HEK293 (cell line): Measurements from ENCODE around the gene NNAT.
A peak's percentile ranks its signal among the peaks of the same experiment; 100 is the strongest.

Source experiments
- CTCF ChIA-PET: fragments of 350-600 bp; formaldehyde crosslinking; extraction: SDS; loops from one replicate; lab custom pipeline; 2021; ENCODE audit warnings: antibody characterized with exemption; lab: Yijun Ruan, JAX
- POLR2A ChIA-PET: fragments of 300-600 bp; formaldehyde crosslinking; extraction: SDS; loops from one replicate; lab custom pipeline; 2020; ENCODE audit warnings: antibody characterized with exemption, inconsistent platforms; lab: Yijun Ruan, JAX
- H3K27ac ChIP-seq: fragments of 200-500 bp; sonication (Bioruptor generic); 2 replicates; pipeline ENCODE4 v1.5.1; 2014; ENCODE audit warnings: low read depth, low read length, control low read depth, inconsistent platforms; ENCODE audit errors: extremely low read depth
- H3K36me3 ChIP-seq, 2 experiments: fragments of 200-500 bp in 1 of 2; sonication (Bioruptor generic) in 1 of 2; 1 replicate in 1 of 2; 2 replicates in 1 of 2; pipeline ENCODE4 v1.5.1; 2014 to 2017; ENCODE audit warnings: inconsistent platforms in 2 of 2, low read length in 2 of 2; ENCODE audit not compliant: control insufficient read depth in 2 of 2, insufficient read depth in 1 of 2
- H3K4me1 ChIP-seq: fragments of 200-500 bp; sonication (Bioruptor generic); 2 replicates; pipeline ENCODE4 v1.5.1; 2014; ENCODE audit warnings: mild to moderate bottlenecking, low read length, inconsistent platforms; ENCODE audit not compliant: control insufficient read depth, insufficient read depth
- H3K4me3 ChIP-seq: 2 replicates; pipeline ENCODE4 v1.5.1; 2011; ENCODE audit warnings: low read depth, mild to moderate bottlenecking, control low read depth, low read length, moderate library complexity
- H3K9me3 ChIP-seq: fragments of 200-500 bp; sonication (Bioruptor generic); 2 replicates; pipeline ENCODE4 v1.5.1; 2014; ENCODE audit warnings: low read depth, low read length, inconsistent platforms; ENCODE audit not compliant: control insufficient read depth, insufficient read depth
- CTCF ChIP-seq: fragments of 450-650 bp; formaldehyde crosslinking; IDR thresholded peaks from 2 replicates; pipeline ENCODE4 v1.5.1; 2016; ENCODE audit warnings: missing biosample characterization, missing genetic modification characterization
- EGR2 ChIP-seq: fragments of 450-650 bp; formaldehyde crosslinking; IDR thresholded peaks from 2 replicates; pipeline ENCODE4 v1.5.1; 2016; ENCODE audit warnings: low read depth, missing biosample characterization, missing genetic modification characterization
- HOXA7 ChIP-seq: sonication (generic); formaldehyde crosslinking; IDR thresholded peaks from 2 replicates; pipeline ENCODE4 v1.8.1; 2022; ENCODE audit warnings: missing genetic modification reagents, borderline replicate concordance
- IKZF3 ChIP-seq: fragments of 450-650 bp; IDR thresholded peaks from 2 replicates; pipeline ENCODE4 v1.5.0; 2018; ENCODE audit warnings: missing biosample characterization, mild to moderate bottlenecking, missing genetic modification characterization, moderate library complexity
- SCRT1 ChIP-seq: fragments of 450-650 bp; formaldehyde crosslinking; IDR thresholded peaks from 2 replicates; pipeline ENCODE4 v1.5.1; 2016; ENCODE audit warnings: missing biosample characterization, missing genetic modification characterization, borderline replicate concordance
- SP3 ChIP-seq: fragments of 450-650 bp; formaldehyde crosslinking; IDR thresholded peaks from 2 replicates; pipeline ENCODE4 v1.5.1; 2016; ENCODE audit warnings: missing biosample characterization, missing genetic modification characterization
- SP7 ChIP-seq: fragments of 450-650 bp; formaldehyde crosslinking; IDR thresholded peaks from 2 replicates; pipeline ENCODE4 v1.5.1; 2016; ENCODE audit warnings: missing biosample characterization, missing genetic modification characterization
- ZBTB7A ChIP-seq: fragments of 450-650 bp; formaldehyde crosslinking; IDR thresholded peaks from 2 replicates; pipeline ENCODE4 v1.5.1; 2016; ENCODE audit warnings: low read depth, missing biosample characterization, missing genetic modification characterization
- ZFP3 ChIP-seq: fragments of 450-650 bp; formaldehyde crosslinking; IDR thresholded peaks from 2 replicates; pipeline ENCODE4 v1.5.1; 2016; ENCODE audit warnings: low read depth, missing biosample characterization, missing genetic modification characterization
- ZNF174 ChIP-seq: fragments of 450-650 bp; formaldehyde crosslinking; IDR thresholded peaks from 2 replicates; pipeline ENCODE4 v1.5.0; 2017; ENCODE audit warnings: missing biosample characterization, mild to moderate bottlenecking, missing genetic modification characterization
- ZNF18 ChIP-seq: fragments of 450-650 bp; formaldehyde crosslinking; IDR thresholded peaks from 2 replicates; pipeline ENCODE4 v1.5.1; 2016; ENCODE audit warnings: missing biosample characterization, missing genetic modification characterization
- ZNF266 ChIP-seq: fragments of 450-650 bp; formaldehyde crosslinking; IDR thresholded peaks from 2 replicates; pipeline ENCODE4 v1.5.1; 2016; ENCODE audit warnings: missing biosample characterization, missing genetic modification characterization, low read depth
- ZNF335 ChIP-seq: fragments of 450-650 bp; formaldehyde crosslinking; conservative IDR thresholded peaks from 2 replicates; pipeline ENCODE4 v1.5.1; 2016; ENCODE audit warnings: missing biosample characterization, missing genetic modification characterization
- ZNF416 ChIP-seq: fragments of 450-650 bp; formaldehyde crosslinking; IDR thresholded peaks from 2 replicates; pipeline ENCODE4 v1.5.1; 2016; ENCODE audit warnings: missing biosample characterization, missing genetic modification characterization
- ZNF624 ChIP-seq: fragments of 450-650 bp; formaldehyde crosslinking; IDR thresholded peaks from 2 replicates; pipeline ENCODE4 v1.5.1; 2017; ENCODE audit warnings: missing biosample characterization, missing genetic modification characterization
- ZNF626 ChIP-seq: fragments of 450-650 bp; sonication (Bioruptor Pico); formaldehyde crosslinking; IDR thresholded peaks from 2 replicates; pipeline ENCODE4 v1.5.1; 2018; ENCODE audit warnings: missing biosample characterization, missing genetic modification characterization, inconsistent platforms
- ZNF654 ChIP-seq: fragments of 450-650 bp; formaldehyde crosslinking; IDR thresholded peaks from 2 replicates; pipeline ENCODE4 v1.5.1; 2016; ENCODE audit warnings: low read depth, missing biosample characterization, missing genetic modification characterization
- ZNF768 ChIP-seq: fragments of 450-650 bp; formaldehyde crosslinking; IDR thresholded peaks from 2 replicates; pipeline ENCODE4 v1.5.1; 2018; ENCODE audit warnings: missing biosample characterization, mild to moderate bottlenecking, missing genetic modification characterization
- ZNF776 ChIP-seq: fragments of 450-650 bp; formaldehyde crosslinking; IDR thresholded peaks from 2 replicates; pipeline ENCODE4 v1.5.0; 2017; ENCODE audit warnings: missing biosample characterization, missing genetic modification characterization, borderline replicate concordance

The NNAT gene

DNA sequence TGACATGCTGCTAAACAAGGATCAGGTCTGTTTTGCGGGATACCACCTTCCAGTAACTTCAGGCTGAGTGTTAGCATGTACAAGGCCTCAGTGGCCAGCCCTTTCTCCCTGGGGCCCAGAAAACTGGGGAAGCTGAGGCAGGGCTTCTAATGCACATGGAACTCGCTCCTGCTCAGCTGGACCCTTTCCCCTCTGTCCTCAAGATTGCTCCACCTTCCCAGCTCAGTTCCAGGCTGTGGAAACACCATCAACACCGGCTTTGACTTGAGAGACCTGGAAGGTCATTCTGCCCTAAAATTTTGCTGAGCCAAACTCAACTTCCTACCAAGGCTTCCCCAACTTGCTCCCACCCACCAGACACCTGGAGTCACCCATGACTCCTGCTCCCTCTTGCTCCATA, 10.8 kb downstream of the NNAT start (continued):
- no peak for TF ChIP-seq ZNF768 (tag by site-specific recombination)
- TF ChIP-seq SP3 (tag by site-specific recombination), result no peak
- TF ChIP-seq ZNF174 (tag by site-specific recombination), result no peak
- TF ChIP-seq SCRT1 (tag by site-specific recombination), result no peak

- Histone ChIP-seq H3K9me3 (no peaks in the 10 kb centered on the region), H3K4me3 (no peak overlapping the region), H3K36me3 (no peaks in the 10 kb centered on the region), H3K4me1 (no peaks in the 10 kb centered on the region), H3K27ac (no peak overlapping the region)
- ChIA-PET POLR2A (no interaction called here), CTCF (interaction anchor here (0.6 to 8.6 kb wide), 20 partner anchors 8 to 1878 kb away, joined by 3 to 125 read pairs (median 3); no protein-coding TSS in a partner anchor)
- TF ChIP-seq ZNF266 (tag by site-specific recombination), result no peak
- no peak for TF ChIP-seq ZNF416 (tag by site-specific recombination)
- no peak for TF ChIP-seq ZNF335 (tag by site-specific recombination)
- no peak for TF ChIP-seq ZNF624 (tag by site-specific recombination)
- TF ChIP-seq ZFP3, result no peak
- no peak for TF ChIP-seq EGR2 (tag by site-specific recombination)
Measured at GRCh38 chr20:37533154-37533715, 12.2 kb downstream of the NNAT start.

- TF ChIP-seq IKZF3 (tag by site-specific recombination), result peak; percentile 50; the same call in 1 of the 2 replicates
- TF ChIP-seq HOXA7 (CRISPR knock-in tag), result no peak
- no peak for TF ChIP-seq SCRT1 (tag by site-specific recombination)
- no peak for TF ChIP-seq ZNF776 (tag by site-specific recombination)
- TF ChIP-seq CTCF (tag by site-specific recombination), result peak; percentile 65; the same call in 1 of the 2 replicates
- TF ChIP-seq ZNF18 (tag by site-specific recombination), result peak; percentile 82
- peak; percentile 95 for TF ChIP-seq ZNF654
- TF ChIP-seq ZBTB7A (tag by site-specific recombination), result no peak
- no peak for TF ChIP-seq ZNF626 (tag by site-specific recombination)
- 0 out of 2 replicates have a peak, but pooled peaks have one; percentile 26 for TF ChIP-seq SP7 (tag by site-specific recombination)
- ChIA-PET POLR2A (interaction anchor here (0.8 kb wide), 1 partner anchor 739 kb away, joined by 5 read pairs; no protein-coding TSS in a partner anchor), CTCF (interaction anchor here (0.5 to 8.6 kb wide), 23 partner anchors 13 to 701 kb away, joined by 3 to 125 read pairs (median 4); no protein-coding TSS in a partner anchor)
- Histone ChIP-seq H3K27ac (no peak overlapping the region), H3K36me3 (no peaks in the 10 kb centered on the region), H3K9me3 (no peaks in the 10 kb centered on the region), H3K4me1 (no peaks in the 10 kb centered on the region), H3K4me3 (no peak overlapping the region)
Measured at GRCh38 chr20:37534401-37535157, 13.5 kb downstream of the NNAT start.
